ENCODE data around the gene COL17A1.

Gene COL17A1

GRCh38 chr10:104033966-104034365 is 51.7 kb downstream of the COL17A1 start:
- DNase-seq: no peak
- peaks cover 4% of the 10 kb centered on the region for H3K36me3 ChIP-seq (replicated peaks)
- H3K4me3 ChIP-seq (ENCODE audit: low read depth, low read length): no peak overlapping the region
- in situ Hi-C loops (cut with HindIII; ENCODE audit: low pct_ligation_motif_present, low sequenced_read_pairs): no loop called here
- H3K27me3 ChIP-seq (replicated peaks): no peaks in the 10 kb centered on the region
- no peak overlapping the region for H3K27ac ChIP-seq
- TF ChIP-seq CTCF (IDR thresholded peaks at IDR 0.05; ENCODE audit: low read depth, low read length, missing control alignments): no peak

- Histone ChIP-seq H3K27me3 (replicated peaks) (no peaks in the 10 kb centered on the region), H3K4me3 (ENCODE audit: low read depth, low read length) (no peak overlapping the region), H3K27ac (no peak overlapping the region), H3K36me3 (replicated peaks) (peaks cover 4% of the 10 kb centered on the region)
- DNase-seq: no peak
- in situ Hi-C loops (cut with HindIII; ENCODE audit: low pct_ligation_motif_present, low sequenced_read_pairs): no loop called here
- TF ChIP-seq CTCF (IDR thresholded peaks at IDR 0.05; ENCODE audit: low read depth, low read length, missing control alignments): no peak
These were observed 52.2 kb downstream of the COL17A1 start for GRCh38 chr10:104033401-104033930.

GRCh38 chr10:104032144-104032775 is 53.4 kb downstream of the COL17A1 start:
- H3K27ac ChIP-seq: no peak overlapping the region
- H3K36me3 ChIP-seq (replicated peaks): peaks cover 4% of the 10 kb centered on the region
- H3K4me3 ChIP-seq (ENCODE audit: low read depth, low read length): no peak overlapping the region
- no peak for TF ChIP-seq CTCF (IDR thresholded peaks at IDR 0.05; ENCODE audit: low read depth, low read length, missing control alignments)
- H3K27me3 ChIP-seq (replicated peaks): no peaks in the 10 kb centered on the region
- no peak for DNase-seq
- in situ Hi-C loops (cut with HindIII; ENCODE audit: low pct_ligation_motif_present, low sequenced_read_pairs): no loop called here

GRCh38 chr10:104031631-104032030 is 54.0 kb downstream of the COL17A1 start:
- TF ChIP-seq CTCF (IDR thresholded peaks at IDR 0.05; ENCODE audit: low read depth, low read length, missing control alignments): no peak
- in situ Hi-C loops (cut with HindIII; ENCODE audit: low pct_ligation_motif_present, low sequenced_read_pairs): no loop called here

GRCh38 chr10:104029521-104029860 is 56.2 kb downstream of the COL17A1 start:
- no peak for DNase-seq
- Histone ChIP-seq H3K27me3 (replicated peaks) (no peaks in the 10 kb centered on the region), H3K4me3 (ENCODE audit: low read depth, low read length) (no peak overlapping the region), H3K36me3 (replicated peaks) (peaks cover 12% of the 10 kb centered on the region), H3K27ac (no peak overlapping the region)
- TF ChIP-seq CTCF (IDR thresholded peaks at IDR 0.05; ENCODE audit: low read depth, low read length, missing control alignments): no peak
- in situ Hi-C loops (cut with HindIII; ENCODE audit: low pct_ligation_motif_present, low sequenced_read_pairs): no loop called here

More at GRCh38 chr10:104031631-104032030, 54.0 kb downstream of the COL17A1 start:
- Histone ChIP-seq H3K36me3 (replicated peaks) (peaks cover 4% of the 10 kb centered on the region), H3K4me3 (ENCODE audit: low read depth, low read length) (no peak overlapping the region), H3K27me3 (replicated peaks) (no peaks in the 10 kb centered on the region), H3K27ac (no peak overlapping the region)
- no peak for DNase-seq
